GM23338 (cell line): ENCODE measurements around the gene KCNB1. TPM values are rescaled to one million over a fixed set of nuclear protein-coding genes. Genes with fewer than 3 reads are reported as not detected.

Source experiments
- ATAC-seq: fragments of 200-7000 bp; cut with Tn5 transposase; 3 replicates; pipeline ENCODE4 v1.9.1; 2020
- DNase-seq: peaks from one replicate; pipeline ENCODE4 v3.0.0-alpha.2; 2015; ENCODE audit warnings: low spot score
- H2AFZ ChIP-seq: fragments of 200-600 bp; sonication (generic); 2 replicates; pipeline ENCODE4 v1.8.0; 2016; ENCODE audit warnings: antibody characterized with exemption, mild to moderate bottlenecking, moderate library complexity
- H3F3A ChIP-seq: fragments of 200-600 bp; sonication (generic); replicated peaks from 2 replicates; pipeline ENCODE4 v1.8.0; 2017; ENCODE audit warnings: antibody characterized with exemption, mixed run types, low read depth
- H3K27ac ChIP-seq: fragments of 200-600 bp; sonication (generic); 2 replicates; pipeline ENCODE4 v1.6.1; 2016; ENCODE audit warnings: low read depth
- H3K27me3 ChIP-seq: fragments of 200-600 bp; sonication (generic); 2 replicates; pipeline ENCODE4 v1.8.0; 2016; ENCODE audit warnings: mild to moderate bottlenecking, mixed run types, moderate library complexity; ENCODE audit not compliant: insufficient read depth
- H3K36me3 ChIP-seq: fragments of 200-600 bp; sonication (generic); 2 replicates; pipeline ENCODE4 v1.8.0; 2016; ENCODE audit warnings: mild to moderate bottlenecking; ENCODE audit not compliant: insufficient read depth
- H3K4me1 ChIP-seq: fragments of 200-600 bp; sonication (generic); 2 replicates; pipeline ENCODE4 v1.8.0; 2016; ENCODE audit warnings: mild to moderate bottlenecking, moderate library complexity; ENCODE audit not compliant: insufficient read depth
- H3K4me2 ChIP-seq: fragments of 200-600 bp; sonication (generic); 2 replicates; pipeline ENCODE4 v1.7.1; 2017; ENCODE audit warnings: mixed run types
- H3K4me3 ChIP-seq: fragments of 200-600 bp; sonication (generic); 2 replicates; pipeline ENCODE4 v1.6.1; 2016; ENCODE audit warnings: mixed run types
- H3K79me2 ChIP-seq: fragments of 200-600 bp; sonication (generic); replicated peaks from 2 replicates; pipeline ENCODE4 v1.8.0; 2017; ENCODE audit warnings: mild to moderate bottlenecking; ENCODE audit not compliant: insufficient read depth
- H3K9me2 ChIP-seq: fragments of 200-600 bp; sonication (generic); 2 replicates; pipeline ENCODE4 v1.8.0; 2017; ENCODE audit not compliant: insufficient read depth
- H4K20me1 ChIP-seq: fragments of 200-600 bp; sonication (generic); replicated peaks from 2 replicates; pipeline ENCODE4 v1.8.0; 2017; ENCODE audit warnings: mild to moderate bottlenecking; ENCODE audit not compliant: insufficient read depth
- H3K27ac Mint-ChIP-seq: 2 replicates; pipeline ENCODE4 v1.8.0; 2020; ENCODE audit warnings: inconsistent platforms, mild to moderate bottlenecking, moderate library complexity, mixed read lengths
- H3K27me3 Mint-ChIP-seq: 3 replicates; pipeline ENCODE4 v1.8.0; 2022; ENCODE audit warnings: low read depth, mild to moderate bottlenecking, moderate library complexity, mixed read lengths, inconsistent platforms; ENCODE audit not compliant: insufficient read depth, poor library complexity
- H3K36me3 Mint-ChIP-seq: 3 replicates; pipeline ENCODE4 v1.8.0; 2021; ENCODE audit warnings: low read depth, mild to moderate bottlenecking, inconsistent platforms, moderate library complexity, mixed read lengths
- H3K4me1 Mint-ChIP-seq: 3 replicates; pipeline ENCODE4 v1.8.0; 2020; ENCODE audit warnings: mild to moderate bottlenecking, inconsistent platforms, mixed read lengths
- H3K4me3 Mint-ChIP-seq: 3 replicates; pipeline ENCODE4 v1.8.0; 2021; ENCODE audit warnings: moderate library complexity, mild to moderate bottlenecking, inconsistent platforms, mixed read lengths
- H3K9me3 Mint-ChIP-seq: 3 replicates; pipeline ENCODE4 v1.8.0; 2020; ENCODE audit warnings: moderate library complexity, mild to moderate bottlenecking, inconsistent platforms, mixed read lengths
- CREB1 ChIP-seq: fragments of 250-450 bp; sonication (Bioruptor Pico); IDR thresholded peaks from 2 replicates; pipeline ENCODE4 v1.5.0; 2020; ENCODE audit warnings: low read depth, mild to moderate bottlenecking, moderate library complexity
- EZH2 ChIP-seq: fragments of 200-600 bp; sonication (generic); IDR thresholded peaks from one replicate; pipeline ENCODE4 v1.8.0; 2017; ENCODE audit warnings: antibody characterized with exemption, mild to moderate bottlenecking, low read depth; ENCODE audit not compliant: unreplicated experiment
- POLR2AphosphoS5 ChIP-seq: IDR thresholded peaks from 2 replicates; pipeline ENCODE4 v1.6.1; 2016; ENCODE audit warnings: antibody characterized with exemption, low read depth
- STAT1 ChIP-seq: IDR thresholded peaks from one replicate; pipeline ENCODE4 v1.6.1; 2016; ENCODE audit warnings: antibody characterized with exemption; ENCODE audit not compliant: unreplicated experiment
- ZNF331 ChIP-seq: fragments of 250-450 bp; sonication (Bioruptor Pico); IDR thresholded peaks from 2 replicates; pipeline ENCODE4 v1.5.0; 2020; ENCODE audit warnings: low read depth, mild to moderate bottlenecking, moderate library complexity
- polyA plus RNA-seq: library from polyadenylated mRNA; unstranded; fragments of >200 nt; fragmentation: Nextera tagmentation; extraction: Ambion mirVana; gene quantifications from 2 replicates; pipeline ENCODE4 v1.2.1, GENCODE V29; 2016
- total RNA-seq: library from RNA; depleted of rRNA; stranded (reverse); fragments of >200 nt; shearing (Covaris generic); gene quantifications from 2 replicates; pipeline ENCODE4 v1.2.3, GENCODE V29; 2014
- TF ChIP-seq, protein P1 (sequence below), 2 experiments: fragments of 200-600 bp in 1 of 2; sonication (generic) in 1 of 2; conservative IDR thresholded peaks; 2 replicates each; pipeline versions ENCODE4 v1.5.1 to v1.6.1; 2016 to 2017; ENCODE audit warnings: antibody characterized with exemption in 2 of 2, low read depth in 2 of 2, mild to moderate bottlenecking in 2 of 2, moderate library complexity in 1 of 2
- TF ChIP-seq, protein P2 (sequence below): IDR thresholded peaks from one replicate; pipeline ENCODE4 v1.6.1; 2018; ENCODE audit warnings: antibody characterized with exemption; ENCODE audit not compliant: unreplicated experiment

Gene KCNB1
- total and polyA plus RNA-seq, 2 experiments from 2014 or later: 0.28 to 0.29 TPM

DNA sequence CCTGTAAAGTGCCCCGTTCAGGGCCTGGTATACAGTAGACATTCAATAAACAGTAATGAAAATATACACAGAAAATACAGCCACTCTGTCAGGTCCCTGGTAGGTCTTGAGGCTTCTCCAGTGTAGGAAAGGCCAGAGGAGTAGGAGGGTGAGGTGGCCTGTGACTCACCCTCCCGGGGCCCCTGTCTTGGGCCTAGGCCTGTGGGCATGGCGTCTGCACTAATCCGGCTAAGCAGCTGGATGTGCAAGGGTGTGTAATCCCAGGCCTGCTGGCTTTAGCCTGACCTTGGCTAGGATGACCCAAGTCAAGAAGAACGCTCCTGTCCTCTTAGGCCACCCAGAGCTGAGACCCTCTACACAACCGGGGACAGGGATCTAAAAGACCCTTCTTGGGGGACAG lies 84.9 kb downstream of the KCNB1 start (continued):
- TF ChIP-seq, protein P1, sequence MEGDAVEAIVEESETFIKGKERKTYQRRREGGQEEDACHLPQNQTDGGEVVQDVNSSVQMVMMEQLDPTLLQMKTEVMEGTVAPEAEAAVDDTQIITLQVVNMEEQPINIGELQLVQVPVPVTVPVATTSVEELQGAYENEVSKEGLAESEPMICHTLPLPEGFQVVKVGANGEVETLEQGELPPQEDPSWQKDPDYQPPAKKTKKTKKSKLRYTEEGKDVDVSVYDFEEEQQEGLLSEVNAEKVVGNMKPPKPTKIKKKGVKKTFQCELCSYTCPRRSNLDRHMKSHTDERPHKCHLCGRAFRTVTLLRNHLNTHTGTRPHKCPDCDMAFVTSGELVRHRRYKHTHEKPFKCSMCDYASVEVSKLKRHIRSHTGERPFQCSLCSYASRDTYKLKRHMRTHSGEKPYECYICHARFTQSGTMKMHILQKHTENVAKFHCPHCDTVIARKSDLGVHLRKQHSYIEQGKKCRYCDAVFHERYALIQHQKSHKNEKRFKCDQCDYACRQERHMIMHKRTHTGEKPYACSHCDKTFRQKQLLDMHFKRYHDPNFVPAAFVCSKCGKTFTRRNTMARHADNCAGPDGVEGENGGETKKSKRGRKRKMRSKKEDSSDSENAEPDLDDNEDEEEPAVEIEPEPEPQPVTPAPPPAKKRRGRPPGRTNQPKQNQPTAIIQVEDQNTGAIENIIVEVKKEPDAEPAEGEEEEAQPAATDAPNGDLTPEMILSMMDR (conservative IDR thresholded peaks at IDR 0.05; ENCODE audit: low read depth in 2 of 2): no peak

DNA sequence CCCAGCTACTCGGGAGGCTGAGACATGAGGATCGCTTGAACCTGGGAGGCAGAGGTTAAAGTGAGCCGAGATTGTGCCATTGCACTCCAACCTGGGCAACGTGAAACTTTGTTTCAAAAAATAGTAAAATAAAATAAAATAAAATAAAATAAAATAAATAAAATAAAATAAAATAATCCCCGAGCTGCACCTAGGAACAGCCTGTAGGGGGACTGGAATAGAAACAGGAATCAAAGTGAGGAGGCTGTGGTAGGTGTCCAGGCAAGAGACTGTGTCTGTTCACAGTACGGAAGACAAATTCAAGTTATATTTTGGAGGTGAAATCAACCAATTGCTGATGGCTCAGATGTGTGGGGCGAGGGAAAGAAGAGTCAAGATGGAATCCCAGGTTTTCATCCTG lies 86.2 kb downstream of the KCNB1 start:
- H3K27me3 ChIP-seq: no peaks in the 10 kb centered on the region
- no peaks in the 10 kb centered on the region for H3K4me1 ChIP-seq
- H3K4me2 ChIP-seq: no peak overlapping the region
- no peak overlapping the region for H3K4me3 ChIP-seq
- ATAC-seq: no peak
- Mint-ChIP-seq H3K4me3 (no peak overlapping the region), H3K27ac (no peak overlapping the region), H3K36me3 (no peaks in the 10 kb centered on the region; the same call in 2 of the 3 replicates), H3K4me1 (no peaks in the 10 kb centered on the region; the same call in 2 of the 3 replicates), H3K27me3 (peaks cover 11% of the 10 kb centered on the region), H3K9me3 (no peaks in the 10 kb centered on the region)
- peaks cover 7% of the 10 kb centered on the region; the same call in 1 of the 2 replicates for H3K9me2 ChIP-seq
- TF ChIP-seq, protein P1 (conservative IDR thresholded peaks at IDR 0.05; ENCODE audit: low read depth in 2 of 2): peak in 1 of 2 experiments; percentile 35; a peak in 1 of 4 replicates
- no peak for TF ChIP-seq STAT1
- no peaks in the 10 kb centered on the region for H3F3A ChIP-seq
- no peaks in the 10 kb centered on the region for H3K79me2 ChIP-seq
- no peak overlapping the region; the same call in 1 of the 2 replicates for H2AFZ ChIP-seq
- no peak overlapping the region for H3K27ac ChIP-seq
- H4K20me1 ChIP-seq: no peaks in the 10 kb centered on the region
- DNase-seq: no peak
- no peaks in the 10 kb centered on the region for H3K36me3 ChIP-seq

DNA sequence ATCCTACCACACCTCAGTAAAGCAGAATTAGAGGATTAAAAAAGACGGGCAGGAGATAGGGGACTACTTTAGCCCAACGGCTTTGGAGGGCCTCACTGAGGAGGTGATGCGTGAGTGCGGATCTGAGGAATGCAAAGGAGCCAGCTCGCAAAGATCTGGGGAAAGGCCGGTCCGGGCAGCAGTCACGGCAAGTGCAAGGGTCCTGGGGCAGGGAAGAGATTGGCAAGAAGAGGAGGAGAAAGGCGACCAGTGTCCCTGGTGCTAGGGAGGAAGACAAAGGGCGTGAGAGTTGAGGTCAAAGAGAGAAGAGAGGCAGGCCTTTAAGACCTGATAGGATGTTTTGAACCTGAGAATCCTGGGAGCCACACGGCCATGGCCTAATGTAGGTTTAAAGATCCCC lies 86.8 kb downstream of the KCNB1 start:
- no peaks in the 10 kb centered on the region; the same call in 2 of the 3 replicates for H3K36me3 Mint-ChIP-seq
- H3K4me1 Mint-ChIP-seq: no peaks in the 10 kb centered on the region; the same call in 2 of the 3 replicates
- Histone ChIP-seq H3K9me2 (peaks cover 7% of the 10 kb centered on the region; the same call in 1 of the 2 replicates), H3K27me3 (no peaks in the 10 kb centered on the region), H3F3A (no peaks in the 10 kb centered on the region), H3K36me3 (no peaks in the 10 kb centered on the region), H2AFZ (peak overlapping the region; percentile 78), H4K20me1 (no peaks in the 10 kb centered on the region), H3K4me3 (no peak overlapping the region), H3K4me1 (no peaks in the 10 kb centered on the region), H3K4me2 (no peak overlapping the region), H3K79me2 (no peaks in the 10 kb centered on the region), H3K27ac (no peak overlapping the region)
- no peaks in the 10 kb centered on the region for H3K9me3 Mint-ChIP-seq
- H3K4me3 Mint-ChIP-seq: no peak overlapping the region
- no peak for ATAC-seq
- H3K27ac Mint-ChIP-seq: no peak overlapping the region
- H3K27me3 Mint-ChIP-seq: peaks cover 9% of the 10 kb centered on the region
- no peak for DNase-seq
- TF ChIP-seq POLR2AphosphoS5: no peak
- TF ChIP-seq, protein P1 (conservative IDR thresholded peaks at IDR 0.05; ENCODE audit: low read depth in 2 of 2): no peak
- TF ChIP-seq EZH2: no peak
- TF ChIP-seq CREB1: no peak
- no peak for TF ChIP-seq STAT1
- TF ChIP-seq ZNF331 (CRISPR knock-in tag): no peak
- TF ChIP-seq, protein P2, sequence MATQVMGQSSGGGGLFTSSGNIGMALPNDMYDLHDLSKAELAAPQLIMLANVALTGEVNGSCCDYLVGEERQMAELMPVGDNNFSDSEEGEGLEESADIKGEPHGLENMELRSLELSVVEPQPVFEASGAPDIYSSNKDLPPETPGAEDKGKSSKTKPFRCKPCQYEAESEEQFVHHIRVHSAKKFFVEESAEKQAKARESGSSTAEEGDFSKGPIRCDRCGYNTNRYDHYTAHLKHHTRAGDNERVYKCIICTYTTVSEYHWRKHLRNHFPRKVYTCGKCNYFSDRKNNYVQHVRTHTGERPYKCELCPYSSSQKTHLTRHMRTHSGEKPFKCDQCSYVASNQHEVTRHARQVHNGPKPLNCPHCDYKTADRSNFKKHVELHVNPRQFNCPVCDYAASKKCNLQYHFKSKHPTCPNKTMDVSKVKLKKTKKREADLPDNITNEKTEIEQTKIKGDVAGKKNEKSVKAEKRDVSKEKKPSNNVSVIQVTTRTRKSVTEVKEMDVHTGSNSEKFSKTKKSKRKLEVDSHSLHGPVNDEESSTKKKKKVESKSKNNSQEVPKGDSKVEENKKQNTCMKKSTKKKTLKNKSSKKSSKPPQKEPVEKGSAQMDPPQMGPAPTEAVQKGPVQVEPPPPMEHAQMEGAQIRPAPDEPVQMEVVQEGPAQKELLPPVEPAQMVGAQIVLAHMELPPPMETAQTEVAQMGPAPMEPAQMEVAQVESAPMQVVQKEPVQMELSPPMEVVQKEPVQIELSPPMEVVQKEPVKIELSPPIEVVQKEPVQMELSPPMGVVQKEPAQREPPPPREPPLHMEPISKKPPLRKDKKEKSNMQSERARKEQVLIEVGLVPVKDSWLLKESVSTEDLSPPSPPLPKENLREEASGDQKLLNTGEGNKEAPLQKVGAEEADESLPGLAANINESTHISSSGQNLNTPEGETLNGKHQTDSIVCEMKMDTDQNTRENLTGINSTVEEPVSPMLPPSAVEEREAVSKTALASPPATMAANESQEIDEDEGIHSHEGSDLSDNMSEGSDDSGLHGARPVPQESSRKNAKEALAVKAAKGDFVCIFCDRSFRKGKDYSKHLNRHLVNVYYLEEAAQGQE: no peak
